Stimulated activated memory B cell treated with anti-CD40 and anti-IgM and Interleukin-4, amounts not matched to agents 10 μg/mL and 1 μg/mL and 100 μg/mL, for 72 hours (primary cell): ENCODE measurements around the gene HOXA6.

ENCODE experiments used
- ATAC-seq: fragments of 150-1000 bp; cut with Tn5 transposase; 2 replicates; pipeline ENCODE4 v1.10.0; 2021
- H3K27ac Mint-ChIP-seq: one replicate; pipeline ENCODE4 v1.8.0; 2022; ENCODE audit warnings: mild to moderate bottlenecking, mixed read lengths
- H3K27me3 Mint-ChIP-seq: one replicate; pipeline ENCODE4 v1.8.0; 2022; ENCODE audit warnings: mixed read lengths
- H3K36me3 Mint-ChIP-seq: one replicate; pipeline ENCODE4 v1.8.0; 2022; ENCODE audit warnings: mixed read lengths
- H3K4me1 Mint-ChIP-seq: one replicate; pipeline ENCODE4 v1.8.0; 2022; ENCODE audit warnings: mixed read lengths
- H3K4me3 Mint-ChIP-seq: one replicate; pipeline ENCODE4 v1.8.0; 2022; ENCODE audit warnings: mild to moderate bottlenecking, moderate library complexity, mixed read lengths
- H3K9me3 Mint-ChIP-seq: one replicate; pipeline ENCODE4 v1.8.0; 2022; ENCODE audit warnings: mixed read lengths

HOXA6 gene

DNA sequence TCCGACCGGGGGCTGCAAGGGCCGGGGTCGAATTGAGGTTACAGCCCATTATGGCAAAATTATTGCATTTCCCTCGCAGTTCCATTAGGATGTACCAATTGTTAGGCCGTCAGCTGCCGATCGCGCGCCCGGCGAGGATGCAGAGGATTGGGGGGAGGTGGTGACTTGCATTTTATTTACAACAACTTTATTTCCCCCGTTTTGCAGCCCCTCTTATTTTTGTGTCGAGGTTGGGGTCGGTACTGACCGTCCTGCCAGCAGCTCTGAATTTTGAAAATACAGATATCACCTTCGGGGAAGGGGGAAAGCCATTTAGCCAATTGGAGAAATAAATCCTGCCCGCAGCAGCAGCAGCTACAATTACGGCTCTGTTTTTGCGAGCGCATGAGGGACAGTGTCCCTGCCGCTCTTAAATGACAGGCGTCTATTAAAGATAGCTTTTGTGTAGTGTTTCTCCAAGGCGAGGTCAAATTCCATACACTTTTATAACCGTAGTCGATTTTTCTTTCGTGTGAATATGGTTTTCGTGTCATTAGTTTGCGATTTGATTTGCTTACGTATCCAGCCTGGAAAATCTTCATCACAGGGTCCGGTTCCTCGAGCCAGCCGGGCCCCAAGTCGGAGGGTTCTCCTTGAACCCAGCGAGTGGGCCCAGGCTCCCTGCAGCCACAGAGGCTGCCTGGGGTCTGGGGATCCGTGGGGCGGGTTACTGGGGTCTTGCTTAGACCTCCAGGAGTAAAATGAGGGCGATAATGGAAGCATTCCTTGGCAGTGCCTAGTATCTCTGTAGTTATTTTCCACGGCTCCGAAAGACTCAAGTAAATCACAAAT is 3.4 kb downstream of the HOXA6 start:
- H3K4me3 Mint-ChIP-seq: no peak overlapping the region

DNA sequence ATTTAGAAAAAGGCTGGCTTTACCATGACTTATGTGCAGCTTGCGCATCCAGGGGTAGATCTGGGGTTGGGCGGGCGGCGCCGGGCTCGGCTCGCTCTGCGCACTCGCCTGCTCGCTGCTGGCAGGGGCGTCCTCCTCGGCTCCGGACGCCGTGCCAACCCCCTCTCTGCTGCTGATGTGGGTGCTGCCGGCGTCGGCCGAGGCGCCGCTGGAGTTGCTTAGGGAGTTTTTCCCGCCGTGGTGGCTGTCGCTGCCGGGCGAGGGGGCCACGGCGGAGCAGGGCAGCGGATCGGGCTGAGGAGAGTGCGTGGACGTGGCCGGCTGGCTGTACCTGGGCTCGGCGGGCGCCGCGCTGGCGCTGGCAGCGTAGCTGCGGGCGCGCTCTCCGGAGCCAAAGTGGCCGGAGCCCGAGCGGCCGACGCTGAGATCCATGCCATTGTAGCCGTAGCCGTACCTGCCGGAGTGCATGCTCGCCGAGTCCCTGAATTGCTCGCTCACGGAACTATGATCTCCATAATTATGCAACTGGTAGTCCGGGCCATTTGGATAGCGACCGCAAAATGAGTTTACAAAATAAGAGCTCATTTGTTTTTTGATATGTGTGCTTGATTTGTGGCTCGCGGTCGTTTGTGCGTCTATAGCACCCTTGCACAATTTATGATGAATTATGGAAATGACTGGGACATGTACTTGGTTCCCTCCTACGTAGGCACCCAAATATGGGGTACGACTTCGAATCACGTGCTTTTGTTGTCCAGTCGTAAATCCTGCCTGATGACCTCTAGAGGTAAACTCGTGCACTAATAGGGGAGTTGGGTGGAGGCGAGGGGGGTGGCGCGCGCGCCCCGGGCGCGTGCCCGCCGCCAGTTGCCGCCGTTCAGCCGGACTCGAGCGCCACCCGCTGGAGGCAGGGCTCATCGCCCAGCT is 4.3 kb downstream of the HOXA6 start, which contains the start of gene HOXA5:
Gene HOXA5 (minus strand): TSS at position 659 of the 927 bp plus-strand sequence. CDS start 74 bp downstream, at position 585.
- ATAC-seq: no peak
- no peaks in the 10 kb centered on the region for H3K9me3 Mint-ChIP-seq
- H3K4me1 Mint-ChIP-seq: peaks cover 13% of the 10 kb centered on the region
- H3K36me3 Mint-ChIP-seq: no peaks in the 10 kb centered on the region
- H3K27ac Mint-ChIP-seq: no peak within 1 kb of the TSS
- H3K27me3 Mint-ChIP-seq: peaks cover 74% of the 10 kb centered on the region
- H3K4me3 Mint-ChIP-seq: peak within 1 kb of the TSS; percentile 58

More for the DNA sequence above, 3.4 kb downstream of the HOXA6 start:
- Mint-ChIP-seq H3K4me1 (peaks cover 16% of the 10 kb centered on the region), H3K9me3 (no peaks in the 10 kb centered on the region), H3K36me3 (no peaks in the 10 kb centered on the region), H3K27ac (no peak overlapping the region), H3K27me3 (peaks cover 76% of the 10 kb centered on the region)
- ATAC-seq: no peak

DNA sequence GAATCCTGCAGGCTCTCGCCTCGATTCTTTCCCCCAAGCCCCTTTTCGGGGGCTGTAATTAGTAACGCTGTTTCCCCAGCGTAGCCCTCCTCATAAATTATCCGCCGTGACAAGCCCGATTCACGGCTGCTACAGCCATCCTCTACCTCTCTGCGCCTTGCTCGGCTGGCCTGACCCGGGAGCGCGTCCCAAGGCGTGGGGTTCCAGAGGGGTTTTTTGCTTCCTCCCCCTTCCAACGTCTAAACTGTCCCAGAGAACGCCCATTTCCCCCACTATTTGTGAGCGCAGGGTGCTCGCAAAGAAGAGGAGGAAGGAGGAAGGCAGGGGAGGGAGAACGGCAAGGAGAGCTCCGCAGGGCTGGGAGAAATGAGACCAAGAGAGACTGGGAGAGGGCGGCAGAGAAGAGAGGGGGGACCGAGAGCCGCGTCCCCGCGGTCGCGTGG is 5.0 kb downstream of the HOXA6 start:
- H3K4me3 Mint-ChIP-seq: peak overlapping the region; percentile 58
- H3K9me3 Mint-ChIP-seq: no peaks in the 10 kb centered on the region
- H3K4me1 Mint-ChIP-seq: peaks cover 8% of the 10 kb centered on the region
- ATAC-seq: no peak
- no peaks in the 10 kb centered on the region for H3K36me3 Mint-ChIP-seq
- H3K27ac Mint-ChIP-seq: no peak overlapping the region
- H3K27me3 Mint-ChIP-seq: peaks cover 74% of the 10 kb centered on the region

DNA sequence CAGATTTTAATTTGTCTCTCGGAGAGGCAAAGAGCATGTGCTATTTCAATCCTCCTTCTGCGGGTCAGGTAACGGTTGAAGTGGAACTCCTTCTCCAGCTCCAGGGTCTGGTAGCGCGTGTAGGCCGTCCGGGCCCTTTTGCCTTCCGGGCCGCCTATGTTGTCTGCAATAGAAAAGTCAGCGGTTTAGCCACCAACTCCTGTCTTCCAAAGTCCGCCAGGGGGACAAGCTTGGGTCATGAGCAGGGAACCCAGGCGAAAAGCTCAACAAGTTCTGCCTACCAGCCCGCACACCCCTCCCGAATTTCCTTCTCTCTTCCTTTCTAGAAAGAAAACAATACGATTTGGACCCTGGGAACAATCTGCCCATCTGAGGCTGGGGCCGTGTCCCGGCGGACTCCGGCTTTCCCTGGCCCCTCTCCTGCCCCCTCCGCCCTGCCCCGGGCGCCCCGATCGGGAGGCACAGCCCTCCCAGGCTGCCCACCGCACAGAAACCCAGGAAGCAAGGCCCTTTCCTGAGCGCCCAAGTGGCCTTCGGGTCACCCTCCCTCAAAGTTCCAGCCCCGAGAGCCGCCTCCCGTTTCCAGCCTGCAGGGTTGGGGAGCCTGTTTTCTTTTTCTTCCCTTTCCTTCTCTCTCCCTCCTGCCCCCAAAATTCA is 5.5 kb downstream of the HOXA6 start:
- Mint-ChIP-seq H3K27ac (no peak overlapping the region), H3K27me3 (peaks cover 74% of the 10 kb centered on the region), H3K36me3 (no peaks in the 10 kb centered on the region), H3K9me3 (no peaks in the 10 kb centered on the region), H3K4me1 (peaks cover 4% of the 10 kb centered on the region), H3K4me3 (peak overlapping the region; percentile 58)
- ATAC-seq: no peak

DNA sequence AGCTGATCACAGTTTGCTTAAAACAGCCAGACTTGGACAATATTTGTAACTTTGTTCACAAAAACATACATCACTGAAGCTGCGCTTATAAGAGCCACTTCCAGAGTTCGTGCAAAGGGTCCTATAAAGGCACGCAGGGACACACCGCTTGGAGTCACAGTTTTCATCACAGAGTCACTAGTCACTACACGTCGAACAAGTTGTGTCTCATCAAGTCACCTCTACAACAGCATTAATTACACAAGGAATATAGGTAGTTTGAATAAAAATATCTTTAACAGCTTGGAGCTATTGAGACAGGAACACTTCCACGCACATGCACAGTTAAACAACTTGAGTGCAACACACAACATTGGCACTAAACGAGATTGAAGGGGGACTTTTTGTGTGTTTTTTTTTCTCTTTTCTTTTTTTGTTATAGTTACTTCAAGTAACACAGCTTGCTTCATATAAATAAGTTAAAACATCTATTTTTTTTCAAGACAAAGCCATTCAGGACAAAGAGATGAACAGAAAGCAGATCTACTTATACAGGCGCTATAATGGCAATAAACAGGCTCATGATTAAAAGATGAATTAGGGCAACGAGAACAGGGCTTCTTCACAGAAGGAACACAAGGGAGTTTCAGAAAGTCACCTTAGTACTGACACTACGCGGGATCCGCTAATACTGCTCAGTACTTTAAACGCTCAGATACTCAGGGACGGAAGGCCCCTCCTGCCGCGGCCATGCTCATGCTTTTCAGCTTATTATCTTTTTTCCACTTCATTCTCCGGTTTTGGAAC is 6.2 kb downstream of the HOXA6 start:
- Mint-ChIP-seq H3K36me3 (no peaks in the 10 kb centered on the region), H3K27ac (no peak overlapping the region), H3K9me3 (no peaks in the 10 kb centered on the region), H3K27me3 (peaks cover 72% of the 10 kb centered on the region), H3K4me1 (peaks cover 4% of the 10 kb centered on the region), H3K4me3 (no peak overlapping the region)
- no peak for ATAC-seq

DNA sequence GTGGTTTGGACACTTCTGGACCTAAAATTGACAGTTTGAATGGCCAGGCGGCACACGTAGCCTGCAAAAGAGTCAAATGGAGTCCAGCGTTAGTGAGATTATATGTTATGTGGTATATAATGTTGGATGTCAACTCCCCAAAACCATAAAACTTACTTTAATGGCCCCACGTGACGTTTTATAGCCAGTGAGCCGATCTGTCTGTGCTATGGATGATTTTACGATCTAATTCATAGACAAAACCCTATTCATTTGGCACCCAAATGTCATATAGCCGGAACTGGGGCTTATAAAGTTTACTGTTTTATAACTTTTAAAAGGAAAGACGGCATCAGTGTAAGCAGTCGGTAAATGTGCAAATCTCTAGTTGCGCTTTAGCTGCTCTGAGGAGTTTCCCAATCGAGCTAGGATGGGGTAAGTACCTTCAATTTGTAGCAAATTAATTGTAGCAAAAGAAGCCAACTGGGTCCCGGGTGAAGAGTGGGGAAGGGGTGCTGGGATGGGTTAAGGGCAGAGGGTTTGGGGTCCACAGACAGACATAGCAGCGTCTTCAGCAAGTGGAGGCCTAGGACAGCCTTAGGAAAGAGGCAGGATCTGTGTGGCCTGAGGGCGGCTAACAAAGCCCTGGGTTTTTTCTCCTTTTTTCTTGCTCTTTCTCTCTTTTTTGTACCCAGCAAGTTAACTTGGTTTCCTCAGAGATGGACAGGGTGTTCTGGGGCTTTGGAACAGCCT is 7.3 kb downstream of the HOXA6 start:
- Mint-ChIP-seq H3K27ac (no peak overlapping the region), H3K4me3 (no peak overlapping the region), H3K27me3 (peaks cover 69% of the 10 kb centered on the region), H3K9me3 (no peaks in the 10 kb centered on the region), H3K36me3 (no peaks in the 10 kb centered on the region), H3K4me1 (peaks cover 4% of the 10 kb centered on the region)
- no peak for ATAC-seq

DNA sequence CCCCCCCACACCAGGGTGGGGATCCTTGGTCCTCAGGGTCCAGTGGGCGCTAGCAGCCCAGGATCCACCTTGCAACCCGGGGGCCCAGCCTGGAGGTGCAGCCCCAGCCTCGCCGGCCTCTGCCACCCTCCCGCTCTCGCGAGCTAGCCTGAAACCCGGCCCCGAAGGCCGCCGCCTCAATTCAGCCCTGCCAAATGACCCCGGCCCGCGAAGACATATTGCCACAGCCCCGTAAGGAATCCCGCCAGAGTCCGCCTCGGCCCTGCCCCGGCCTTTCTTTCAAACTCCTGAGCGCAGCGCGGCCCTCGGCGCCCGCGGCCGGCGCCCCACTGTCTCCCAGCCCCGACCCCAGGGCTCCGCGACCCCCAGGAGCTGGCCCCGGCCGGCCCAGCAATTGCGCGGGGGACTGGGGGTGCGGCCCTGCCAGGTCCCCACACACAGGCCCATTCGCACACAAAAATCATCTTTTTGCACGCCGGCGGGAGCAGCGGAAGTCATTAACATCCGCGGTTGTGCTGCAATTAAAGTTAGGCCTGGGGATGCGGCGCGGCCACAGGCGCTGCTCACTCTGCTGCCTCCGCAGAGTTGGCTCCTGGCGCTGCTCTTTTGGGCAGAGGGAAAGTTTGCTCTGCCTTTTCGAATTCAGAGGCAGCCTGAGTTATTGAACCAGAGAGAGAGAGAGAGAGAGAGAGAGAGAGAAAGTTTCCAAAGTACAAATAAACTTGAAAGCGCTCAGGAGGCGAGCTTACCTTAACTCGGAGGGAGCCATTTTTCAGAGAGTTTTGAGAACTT is 8.0 kb downstream of the HOXA6 start:
- Mint-ChIP-seq H3K4me1 (peaks cover 4% of the 10 kb centered on the region), H3K9me3 (no peaks in the 10 kb centered on the region), H3K36me3 (no peaks in the 10 kb centered on the region), H3K4me3 (no peak overlapping the region), H3K27me3 (peaks cover 69% of the 10 kb centered on the region), H3K27ac (no peak overlapping the region)
- ATAC-seq: peak; percentile 40

DNA sequence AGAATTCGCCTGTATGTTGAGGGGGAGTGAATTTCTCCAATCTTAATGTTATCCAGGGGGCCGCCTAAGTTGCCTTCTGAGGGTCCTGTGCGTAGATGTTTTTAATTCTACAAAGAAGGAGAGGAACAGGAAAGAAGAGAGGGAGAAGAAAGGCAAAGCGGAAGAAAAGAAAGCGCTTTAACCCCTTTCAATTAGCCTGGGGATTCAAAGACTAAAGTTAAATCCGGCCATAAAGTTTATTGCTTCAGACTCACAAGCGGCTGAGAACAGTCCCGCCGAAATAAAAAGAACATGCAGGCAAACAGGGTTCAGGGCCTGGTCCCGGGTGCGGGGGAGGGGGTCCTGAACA is 8.6 kb downstream of the HOXA6 start:
- Mint-ChIP-seq H3K27ac (no peak overlapping the region), H3K27me3 (peaks cover 75% of the 10 kb centered on the region), H3K9me3 (no peaks in the 10 kb centered on the region), H3K4me1 (peaks cover 4% of the 10 kb centered on the region), H3K4me3 (no peak overlapping the region), H3K36me3 (no peaks in the 10 kb centered on the region)
- no peak for ATAC-seq

DNA sequence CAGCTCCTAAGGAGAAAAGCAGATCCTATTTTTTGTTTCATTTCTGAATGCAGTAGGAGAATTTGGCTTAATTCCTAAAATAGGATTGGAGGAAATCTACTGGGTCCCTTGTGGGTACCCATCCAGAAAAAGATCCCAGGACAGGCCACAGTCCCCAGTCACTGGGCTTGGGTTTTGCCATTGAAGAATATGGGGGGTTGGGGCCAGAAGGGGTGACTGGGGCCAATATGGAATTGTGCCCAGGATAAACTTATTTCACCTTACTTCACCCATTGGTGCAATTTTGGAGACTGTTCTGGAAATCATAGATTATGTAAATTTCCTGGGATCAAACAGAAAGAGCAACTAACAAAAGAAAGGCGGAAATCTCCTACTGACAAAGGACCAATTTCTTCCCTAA is 9.1 kb downstream of the HOXA6 start:
- ATAC-seq: no peak
- H3K36me3 Mint-ChIP-seq: no peaks in the 10 kb centered on the region
- no peaks in the 10 kb centered on the region for H3K9me3 Mint-ChIP-seq
- no peak overlapping the region for H3K27ac Mint-ChIP-seq
- peaks cover 80% of the 10 kb centered on the region for H3K27me3 Mint-ChIP-seq
- H3K4me1 Mint-ChIP-seq: peaks cover 4% of the 10 kb centered on the region
- H3K4me3 Mint-ChIP-seq: no peak overlapping the region

DNA sequence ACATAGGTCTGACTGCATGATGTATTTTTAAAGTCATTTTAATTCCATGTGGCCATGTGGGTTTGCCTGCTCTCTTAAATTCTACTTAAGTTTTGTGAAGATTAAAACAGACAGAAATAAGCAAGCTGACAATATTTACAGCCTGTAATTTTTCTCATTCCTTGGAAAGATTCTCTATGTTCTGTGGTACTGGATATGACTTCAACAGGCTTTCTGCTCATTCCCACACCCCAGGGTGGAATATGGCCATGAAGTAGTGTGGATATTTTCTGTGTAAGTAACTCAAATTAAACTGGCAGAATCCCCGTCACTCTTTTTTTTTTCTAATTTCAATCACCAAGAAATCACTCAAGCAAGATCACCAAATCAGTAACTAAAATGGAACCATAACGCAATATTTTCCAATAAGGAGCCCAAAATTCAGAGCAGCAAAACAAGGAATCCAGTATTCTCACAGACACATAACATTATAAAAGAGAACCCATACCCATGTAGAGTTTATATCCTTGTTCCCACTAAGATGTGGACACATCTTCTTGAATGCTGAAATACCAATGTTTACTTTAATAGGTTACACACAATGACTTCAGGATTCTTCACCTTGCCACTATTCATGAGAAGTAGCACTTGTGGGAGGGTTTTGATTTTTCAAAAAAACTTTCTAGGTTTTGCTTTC is 9.8 kb downstream of the HOXA6 start:
- peaks cover 4% of the 10 kb centered on the region for H3K4me1 Mint-ChIP-seq
- H3K9me3 Mint-ChIP-seq: no peaks in the 10 kb centered on the region
- H3K27ac Mint-ChIP-seq: no peak overlapping the region
- peaks cover 81% of the 10 kb centered on the region for H3K27me3 Mint-ChIP-seq
- ATAC-seq: no peak
- H3K36me3 Mint-ChIP-seq: no peaks in the 10 kb centered on the region
- H3K4me3 Mint-ChIP-seq: no peak overlapping the region

DNA sequence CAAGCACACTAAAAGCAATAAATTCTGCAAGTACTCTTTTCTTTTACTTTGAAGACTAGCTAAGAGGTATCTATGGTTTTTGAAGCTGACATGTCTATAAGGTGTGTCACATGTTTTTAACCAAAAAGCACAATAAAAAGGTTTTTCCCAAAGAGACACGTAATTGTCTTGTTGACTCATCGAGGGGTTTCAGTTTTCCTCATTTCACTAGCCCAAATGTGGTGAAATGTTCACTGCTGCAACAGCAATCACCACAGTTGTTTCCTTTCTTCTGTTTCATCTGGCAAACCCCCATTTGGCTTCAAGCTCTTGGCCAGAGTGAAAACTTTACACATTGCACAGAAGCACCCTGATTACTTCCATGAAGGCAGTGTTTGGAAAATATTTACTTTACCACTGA is 13.2 kb downstream of the HOXA6 start:
- Mint-ChIP-seq H3K4me3 (no peak overlapping the region), H3K27me3 (peaks cover 69% of the 10 kb centered on the region), H3K36me3 (no peaks in the 10 kb centered on the region), H3K9me3 (no peaks in the 10 kb centered on the region), H3K27ac (no peak overlapping the region), H3K4me1 (no peaks in the 10 kb centered on the region)
- ATAC-seq: no peak

DNA sequence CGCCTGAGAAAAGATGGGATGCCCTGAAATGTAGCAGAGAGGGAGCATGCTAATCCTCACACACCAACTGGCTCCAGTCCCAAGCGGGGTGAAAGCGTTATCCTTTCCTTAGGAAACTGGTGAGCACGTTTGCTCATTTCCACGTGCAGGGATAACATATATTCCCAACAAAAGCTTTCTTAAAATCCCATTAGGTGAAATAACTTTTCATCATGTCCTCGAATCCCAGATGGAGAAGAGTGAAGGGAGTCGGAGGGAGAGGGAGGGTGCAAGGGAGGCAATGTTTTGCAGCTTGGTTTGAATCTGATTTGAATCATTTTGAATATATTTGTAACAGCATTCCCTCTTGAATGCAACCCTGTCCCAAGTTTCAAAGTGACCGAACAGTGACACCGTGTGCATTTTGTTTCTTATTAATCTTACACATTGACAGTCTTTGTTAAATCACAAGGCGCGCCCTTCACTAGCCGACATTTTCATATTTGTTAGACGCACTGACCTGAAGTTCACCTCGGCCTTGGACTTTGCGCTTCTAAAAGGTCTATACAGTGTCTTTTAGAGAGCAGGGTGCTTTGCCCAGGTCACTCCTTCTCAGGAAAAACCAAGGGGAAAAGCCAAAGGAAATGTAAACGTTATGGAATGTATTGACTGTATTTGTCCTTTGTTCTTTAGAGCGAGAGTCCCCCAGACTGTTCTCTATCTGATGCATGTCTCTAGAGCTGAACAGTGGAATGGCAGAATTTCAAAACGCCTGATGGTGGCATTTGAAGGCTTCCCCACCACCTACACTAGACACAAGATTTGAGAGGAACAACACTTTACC is 14.0 kb downstream of the HOXA6 start:
- Mint-ChIP-seq H3K9me3 (peaks cover 3% of the 10 kb centered on the region), H3K36me3 (no peaks in the 10 kb centered on the region), H3K27ac (no peak overlapping the region), H3K27me3 (peaks cover 73% of the 10 kb centered on the region), H3K4me1 (no peaks in the 10 kb centered on the region), H3K4me3 (no peak overlapping the region)
- no peak for ATAC-seq
